AG10803 (cell line): ENCODE data around the gene MAGEB3.

Experiments used
- DNase-seq: peaks from one replicate; pipeline ENCODE4 v3.0.0; 2010; ENCODE audit warnings: low read depth
- H3K4me3 ChIP-seq: 2 replicates; pipeline ENCODE4 v1.5.1; 2011; ENCODE audit warnings: mild to moderate bottlenecking, low read length, control low read depth
- TF ChIP-seq, protein P1 (sequence below): conservative IDR thresholded peaks from 2 replicates; pipeline ENCODE4 v1.5.1; 2011; ENCODE audit warnings: mild to moderate bottlenecking, low read length, control low read depth, inconsistent platforms

MAGEB3 gene

DNA sequence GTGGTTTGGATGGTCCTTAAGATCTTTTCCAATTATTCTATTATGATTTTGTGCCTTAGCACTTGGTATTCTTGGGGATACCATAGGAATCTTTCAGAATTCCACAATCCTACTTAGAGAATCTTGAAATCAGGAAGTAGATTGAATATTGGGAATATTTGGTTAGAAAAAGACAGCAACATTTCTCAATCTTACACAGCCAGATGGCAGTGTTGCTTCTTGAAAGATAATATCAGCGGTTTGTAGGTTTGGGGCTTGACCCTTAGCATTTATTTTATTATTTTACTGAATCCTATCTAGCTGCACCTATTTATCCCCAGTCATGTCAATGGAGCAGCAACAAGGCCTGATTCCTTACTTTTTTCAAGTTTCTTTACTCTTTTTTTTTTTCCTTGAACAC lies 45.0 kb downstream of the MAGEB3 start:
- DNase-seq = peak; percentile 24
- TF ChIP-seq, protein P1, sequence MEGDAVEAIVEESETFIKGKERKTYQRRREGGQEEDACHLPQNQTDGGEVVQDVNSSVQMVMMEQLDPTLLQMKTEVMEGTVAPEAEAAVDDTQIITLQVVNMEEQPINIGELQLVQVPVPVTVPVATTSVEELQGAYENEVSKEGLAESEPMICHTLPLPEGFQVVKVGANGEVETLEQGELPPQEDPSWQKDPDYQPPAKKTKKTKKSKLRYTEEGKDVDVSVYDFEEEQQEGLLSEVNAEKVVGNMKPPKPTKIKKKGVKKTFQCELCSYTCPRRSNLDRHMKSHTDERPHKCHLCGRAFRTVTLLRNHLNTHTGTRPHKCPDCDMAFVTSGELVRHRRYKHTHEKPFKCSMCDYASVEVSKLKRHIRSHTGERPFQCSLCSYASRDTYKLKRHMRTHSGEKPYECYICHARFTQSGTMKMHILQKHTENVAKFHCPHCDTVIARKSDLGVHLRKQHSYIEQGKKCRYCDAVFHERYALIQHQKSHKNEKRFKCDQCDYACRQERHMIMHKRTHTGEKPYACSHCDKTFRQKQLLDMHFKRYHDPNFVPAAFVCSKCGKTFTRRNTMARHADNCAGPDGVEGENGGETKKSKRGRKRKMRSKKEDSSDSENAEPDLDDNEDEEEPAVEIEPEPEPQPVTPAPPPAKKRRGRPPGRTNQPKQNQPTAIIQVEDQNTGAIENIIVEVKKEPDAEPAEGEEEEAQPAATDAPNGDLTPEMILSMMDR = peak; percentile 52
- no peak overlapping the region for H3K4me3 ChIP-seq

DNA sequence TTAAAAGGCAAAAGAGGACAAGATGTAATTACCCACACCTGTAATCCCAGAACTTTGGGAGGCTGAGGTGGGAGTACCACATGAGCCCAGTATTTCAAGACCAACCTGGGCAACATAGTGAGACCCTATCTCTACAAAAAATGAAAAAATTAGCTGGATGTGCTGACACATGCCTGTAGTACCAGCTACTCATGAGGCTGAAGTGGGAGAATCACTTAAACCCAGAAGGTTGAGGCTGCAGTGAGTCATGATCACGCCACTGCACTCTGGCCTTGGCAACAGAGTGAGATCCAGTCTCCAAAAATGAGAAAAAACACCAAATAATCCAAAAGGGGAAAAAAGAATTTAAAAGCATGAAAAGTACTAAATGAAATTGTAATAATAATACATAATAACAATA lies 47.9 kb downstream of the MAGEB3 start:
- TF ChIP-seq, protein P1 = no peak
- peak; percentile 34 for DNase-seq
- no peak overlapping the region for H3K4me3 ChIP-seq

DNA sequence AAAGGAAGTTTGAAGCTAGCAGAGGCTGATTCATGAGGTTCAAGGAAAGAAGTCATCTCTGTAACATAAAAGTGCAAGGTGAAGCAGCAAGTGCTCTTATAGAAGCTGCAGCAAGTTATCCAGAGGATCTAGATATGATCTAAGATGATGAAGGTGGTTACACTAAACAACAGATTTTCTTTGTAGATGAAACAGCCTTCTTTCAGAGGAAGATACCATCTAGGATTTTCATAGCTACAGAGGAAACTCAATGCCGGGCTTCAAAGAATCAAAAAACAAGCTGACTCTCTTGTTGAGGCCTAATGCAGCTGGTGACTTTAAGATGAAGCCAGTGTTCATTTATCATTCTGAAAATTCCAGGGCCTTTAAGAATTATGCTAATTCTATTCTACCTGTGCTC lies 50.0 kb downstream of the MAGEB3 start:
- TF ChIP-seq, protein P1 = no peak
- H3K4me3 ChIP-seq = no peak overlapping the region
- no peak for DNase-seq

DNA sequence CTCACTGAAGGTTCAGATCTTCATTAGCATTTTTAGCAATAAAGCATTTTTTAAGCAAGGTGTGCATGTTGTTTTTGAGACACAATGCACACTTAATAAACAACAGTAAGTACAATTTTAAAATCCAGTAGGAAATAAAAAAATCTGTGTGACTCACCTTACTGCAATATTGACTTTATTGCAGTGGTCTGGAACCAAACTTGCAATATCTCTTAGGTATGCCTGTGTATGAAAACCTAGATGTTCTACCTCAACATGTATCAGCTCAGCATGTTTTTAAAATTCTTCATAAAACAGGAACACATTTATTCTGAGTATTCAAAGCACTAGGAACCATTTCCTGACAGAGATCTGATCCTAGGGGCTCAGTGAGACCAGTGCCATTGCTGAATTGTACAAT lies 52.1 kb downstream of the MAGEB3 start:
- DNase-seq = peak; percentile 0
- H3K4me3 ChIP-seq = no peak overlapping the region
- TF ChIP-seq, protein P1 = no peak

DNA sequence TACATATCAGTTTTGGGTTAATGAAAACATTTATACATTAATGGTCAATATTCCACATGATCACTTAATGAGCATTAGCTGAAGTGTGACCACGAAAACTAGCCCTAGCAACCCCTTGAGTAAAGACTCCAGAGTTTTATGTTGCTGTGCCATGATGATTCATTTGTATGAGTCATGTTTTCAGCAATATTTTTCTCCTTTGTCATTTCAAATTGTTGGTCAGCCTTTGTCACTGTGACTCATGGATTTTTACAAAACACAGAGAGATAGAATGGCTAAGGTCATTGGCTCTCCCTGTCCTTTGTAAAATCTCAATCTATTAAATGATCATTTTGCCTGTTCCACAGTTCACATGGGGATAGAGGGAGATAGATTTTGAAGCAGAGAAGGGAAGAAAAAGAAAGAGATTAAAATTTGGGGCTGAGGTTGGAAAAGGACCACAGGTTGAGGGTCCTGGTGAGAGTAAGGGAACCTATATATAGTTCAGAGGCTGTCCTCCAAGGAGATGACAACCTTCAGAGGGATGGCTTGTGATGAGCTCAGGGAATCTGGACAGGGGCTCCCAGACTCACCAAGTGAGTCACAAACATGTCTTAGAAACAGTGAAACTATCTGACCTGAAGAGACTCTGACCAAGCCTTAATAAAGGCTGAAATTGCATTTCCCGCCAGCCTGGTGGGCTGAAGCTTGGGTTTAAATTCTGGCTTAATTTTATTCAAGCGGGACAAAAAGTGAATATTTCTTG lies 53.2 kb downstream of the MAGEB3 start:
- DNase-seq = peak; percentile 82
- TF ChIP-seq, protein P1 = no peak
- H3K4me3 ChIP-seq = no peak overlapping the region
